HG02571 (cell line): ENCODE measurements around the gene CES2.
A peak's percentile ranks its signal among the peaks of the same experiment; 100 is the strongest.
"Not testable (repeated sequence)": the region's sequence is repeated elsewhere in the genome, so short reads cannot be mapped to it uniquely, and the experiment has no call there.

Source experiments
- ATAC-seq: cut with Tn5 transposase; IDR thresholded peaks from one replicate; pipeline ENCODE4 v1.9.1; 2021; ENCODE audit warnings: mild to moderate bottlenecking, moderate library complexity; ENCODE audit not compliant: unreplicated experiment

CES2 gene

DNA sequence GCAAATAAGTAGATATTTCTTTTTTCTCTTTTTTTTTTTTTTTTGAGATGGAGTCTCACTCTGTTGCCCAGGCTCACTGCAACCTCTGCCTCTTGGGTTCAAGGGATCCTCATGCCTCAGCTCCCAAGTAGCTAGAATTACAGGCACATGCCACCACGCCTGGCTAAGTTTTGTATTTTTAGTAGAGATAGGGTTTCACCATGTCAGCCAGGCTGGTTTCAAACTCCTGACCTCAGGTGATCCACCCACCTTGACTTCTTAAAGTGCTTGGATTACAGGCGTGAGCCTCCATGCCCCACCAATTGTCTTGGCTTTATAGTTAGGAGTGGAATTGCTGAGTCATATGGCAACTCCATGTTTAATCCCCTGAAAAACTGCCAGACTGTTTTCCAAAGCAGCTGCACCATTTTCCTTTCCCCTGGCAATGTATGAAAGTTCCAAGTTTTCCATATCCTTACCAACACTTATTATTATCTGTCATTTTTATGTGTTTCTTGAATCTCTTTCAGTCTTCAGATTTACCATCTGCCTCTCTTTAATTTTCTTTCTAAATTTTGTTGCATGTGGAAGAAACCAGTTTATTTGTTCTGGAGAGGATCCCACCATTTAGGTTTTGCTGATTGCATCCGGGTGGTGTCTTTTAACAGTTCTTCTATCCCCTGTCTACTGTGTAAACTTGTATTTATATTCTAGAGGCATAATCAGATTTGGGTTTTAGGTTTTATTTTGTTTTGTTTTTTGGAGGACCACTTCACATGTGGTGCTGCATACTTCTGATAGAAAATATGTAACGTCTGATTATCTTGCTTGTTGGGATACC, 15.9 kb downstream of the CES2 start:
- ATAC-seq: no peak

DNA sequence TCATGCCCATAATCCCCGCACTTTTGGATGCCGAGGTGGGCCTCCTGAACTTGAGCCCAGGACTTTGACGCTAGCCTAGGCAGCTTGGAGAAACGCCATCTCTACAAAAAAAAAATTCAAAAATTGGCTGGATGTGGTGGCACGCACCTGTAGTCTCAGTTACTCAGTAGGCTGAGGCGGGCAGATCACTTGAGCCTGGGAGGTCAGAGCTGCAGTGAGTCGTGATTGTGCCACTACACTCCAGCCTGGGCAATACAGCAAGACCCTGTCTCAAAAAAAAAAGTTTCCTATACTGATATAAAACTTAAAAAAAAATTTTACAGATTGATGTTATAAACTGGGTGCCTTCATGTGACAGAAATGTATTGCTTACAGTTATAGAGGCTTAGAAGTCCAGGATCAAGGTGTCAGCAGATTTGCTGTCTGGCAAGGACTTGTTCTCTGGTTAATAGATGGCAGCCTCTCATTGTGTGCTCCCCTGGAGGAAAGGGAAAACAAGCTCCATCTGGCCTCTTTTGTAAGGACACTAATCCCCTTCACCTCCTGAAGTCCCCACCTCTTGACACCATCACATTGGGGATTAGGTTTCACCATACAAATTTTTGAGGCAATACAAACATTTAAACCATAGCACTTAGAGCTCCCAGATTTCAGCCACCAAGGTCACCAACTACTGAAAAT, 17.3 kb downstream of the CES2 start:
- no peak for ATAC-seq

DNA sequence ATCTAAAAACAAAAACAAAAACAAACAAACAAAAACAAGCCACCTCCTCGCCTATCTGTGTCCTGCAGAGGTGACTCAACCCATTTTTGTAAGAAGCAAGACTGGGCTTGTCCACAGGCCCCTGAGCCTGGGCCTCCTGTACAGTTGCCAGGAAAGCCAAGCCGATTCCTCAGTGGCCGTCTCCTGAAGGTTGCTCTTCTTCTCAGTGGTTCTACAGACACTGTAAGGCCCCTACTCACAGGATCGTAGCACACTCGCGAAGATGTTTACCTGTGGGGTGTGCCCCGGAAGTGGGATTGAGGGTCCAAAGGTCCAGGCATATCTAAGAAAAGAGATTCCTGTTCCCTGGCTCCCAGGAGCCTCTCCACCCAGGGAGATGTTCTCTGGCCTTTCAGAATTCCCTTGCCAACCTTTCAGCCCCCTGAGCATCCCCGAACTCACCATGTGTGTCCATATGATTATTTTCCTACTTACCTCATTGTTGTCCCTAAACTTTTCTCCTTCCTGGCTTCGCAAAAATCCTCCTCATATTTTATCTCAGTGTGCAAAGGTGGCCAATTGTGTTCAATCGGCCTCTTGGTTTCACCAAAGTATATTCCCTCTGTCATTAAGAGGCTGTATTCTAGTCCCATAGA, 18.3 kb downstream of the CES2 start:
- ATAC-seq: no peak

DNA sequence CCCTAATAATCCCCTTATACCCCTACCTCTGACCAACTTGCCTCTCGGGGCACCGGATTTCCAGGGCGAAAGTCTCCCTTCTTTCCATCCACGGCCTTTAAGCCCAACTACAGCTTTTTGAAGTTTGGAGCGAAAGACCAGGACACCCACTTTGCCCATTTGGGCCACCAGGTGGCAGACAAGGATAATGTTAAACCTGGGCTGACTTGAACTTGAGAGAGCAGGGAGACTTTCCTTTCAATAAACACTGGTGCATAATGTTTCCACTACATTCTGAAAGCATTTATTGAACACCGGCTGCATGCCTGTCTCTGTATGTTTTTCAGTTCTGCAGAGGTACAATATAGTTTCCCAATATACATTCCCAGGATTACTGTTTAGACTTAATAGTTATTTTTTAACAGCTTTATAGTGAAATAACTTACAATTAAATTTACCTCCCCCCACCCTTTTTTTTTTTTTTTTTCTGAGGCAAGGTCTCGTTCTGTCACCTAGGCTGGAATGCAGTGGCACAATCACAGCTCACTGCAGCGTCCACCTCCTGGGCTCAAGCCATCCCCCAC, 18.9 kb downstream of the CES2 start:
- ATAC-seq: no peak

DNA sequence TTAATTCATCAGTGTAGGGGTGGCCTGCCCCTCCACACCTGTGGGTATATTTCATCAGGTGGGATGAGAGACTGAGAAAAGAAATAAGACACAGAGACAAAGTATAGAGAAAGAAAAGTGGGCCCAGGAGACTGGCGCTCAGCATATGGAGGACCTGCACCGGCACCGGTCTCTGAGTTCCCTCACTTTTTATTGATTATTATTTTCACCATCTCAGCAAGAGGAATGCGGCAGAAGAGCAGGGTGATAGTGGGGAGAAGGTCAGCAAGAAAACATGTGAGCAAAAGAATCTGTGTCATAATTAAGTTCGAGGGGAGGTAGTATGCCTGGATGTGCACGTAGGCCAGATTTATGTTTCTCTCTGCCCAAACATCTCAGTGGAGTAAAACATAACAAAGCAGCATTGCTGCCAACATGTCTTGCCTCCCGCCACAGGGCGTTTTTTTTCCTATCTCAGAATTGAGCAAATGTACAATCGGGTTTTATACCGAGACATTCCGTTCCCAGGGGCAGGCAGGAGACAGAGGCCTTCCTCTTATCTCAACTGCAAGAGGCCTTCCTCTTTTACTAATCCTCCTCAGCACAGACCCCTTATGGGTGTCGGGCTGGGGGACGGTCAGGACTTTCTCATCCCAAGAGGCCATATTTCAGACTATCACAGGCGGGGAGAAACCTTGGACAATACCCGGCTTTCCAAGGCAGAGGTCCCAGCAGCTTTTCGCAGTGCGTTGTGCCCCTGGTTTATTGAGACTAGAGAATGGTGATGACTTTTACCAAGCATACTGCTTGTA, 20.2 kb downstream of the CES2 start:
- not testable (repeated sequence) for ATAC-seq

- ATAC-seq: not testable (repeated sequence)
Observed at GRCh38 chr16:66956154-66956457, 20.8 kb downstream of the CES2 start.

GRCh38 chr16:66958857-66959703, 23.8 kb downstream of the CES2 start:
- ATAC-seq: no peak

DNA sequence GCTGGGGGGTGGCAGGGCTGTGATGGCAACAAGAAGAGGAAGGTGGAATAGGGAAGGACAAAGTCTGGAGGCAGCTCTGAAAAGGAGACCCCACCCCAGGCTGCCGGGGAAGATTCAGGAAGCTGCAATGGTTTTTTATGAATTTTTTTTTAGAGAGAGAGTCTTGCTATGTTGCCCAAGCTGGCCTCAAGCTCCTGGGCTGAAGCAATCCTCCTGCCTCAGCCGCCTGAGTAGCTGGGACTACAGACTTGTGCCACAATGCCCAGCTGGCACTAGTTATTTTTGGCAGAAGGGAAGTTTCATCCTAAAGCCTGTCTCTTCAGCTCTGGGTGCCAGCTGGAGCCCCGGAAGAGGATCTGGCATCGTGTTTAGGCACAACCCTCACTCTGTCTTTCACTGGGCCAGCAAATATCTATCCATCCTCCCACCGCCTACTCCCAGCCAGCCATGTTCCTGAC, 24.4 kb downstream of the CES2 start:
- no peak for ATAC-seq

DNA sequence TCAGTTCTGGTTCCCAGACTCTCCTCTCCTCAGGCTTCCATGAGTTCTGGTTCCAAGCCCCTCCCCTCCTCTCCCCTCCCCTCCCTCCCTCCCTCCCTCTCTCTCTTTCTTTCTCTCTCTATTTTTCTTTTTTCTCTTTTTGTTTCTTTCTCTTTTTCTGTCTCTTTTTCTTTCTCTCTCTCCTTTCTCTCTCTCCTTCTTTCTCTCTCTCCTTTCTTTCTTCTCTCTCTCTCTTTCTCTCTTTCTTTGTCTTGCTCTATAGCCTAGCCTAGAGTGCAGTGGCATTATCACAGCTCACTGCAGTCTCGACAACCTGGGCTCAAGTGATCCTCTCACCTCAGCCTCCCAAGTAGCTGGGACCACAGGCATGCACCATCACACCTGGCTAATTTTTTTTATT, 25.0 kb downstream of the CES2 start:
- no peak for ATAC-seq

DNA sequence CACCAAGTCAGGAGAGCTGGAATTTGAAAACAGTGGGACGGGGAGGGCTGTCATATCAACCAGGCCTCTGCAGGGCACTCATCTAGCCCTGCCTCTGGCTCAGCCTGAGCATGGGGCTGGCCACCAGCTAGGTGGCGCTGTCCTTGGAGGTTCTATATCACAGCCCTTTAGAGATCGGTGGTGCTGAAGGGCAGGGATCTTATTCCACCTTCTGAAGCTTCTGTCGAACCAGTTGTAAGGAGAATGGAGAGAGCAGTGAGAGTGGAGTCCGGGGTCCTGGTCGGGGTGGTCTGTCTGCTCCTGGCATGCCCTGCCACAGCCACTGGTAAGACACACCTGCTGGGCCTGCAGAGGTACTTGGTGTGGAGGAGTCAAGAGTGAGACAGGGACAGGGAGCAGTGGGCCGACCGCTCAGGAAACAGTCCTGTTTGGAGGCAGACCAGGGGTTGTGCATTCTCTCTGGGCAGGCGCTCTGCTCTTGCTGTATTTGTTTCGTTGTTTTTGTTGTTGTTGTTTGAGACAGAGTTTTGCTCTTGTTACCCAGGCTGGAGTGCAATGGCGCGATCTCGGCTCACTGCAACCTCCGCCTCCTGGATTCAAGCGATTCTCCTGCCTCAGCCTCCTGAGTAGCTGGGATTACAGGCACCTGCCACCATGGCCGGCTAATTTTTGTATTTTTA, 25.9 kb downstream of the CES2 start, which contains the start of gene CES3:
Gene CES3 (plus strand): TSS at position 202 of the 680 bp plus-strand sequence. CDS start 42 bp downstream, at position 244.
- peak; percentile 60 for ATAC-seq

- ATAC-seq: no peak
Observed at GRCh38 chr16:66961914-66962313, 26.6 kb downstream of the CES2 start.

DNA sequence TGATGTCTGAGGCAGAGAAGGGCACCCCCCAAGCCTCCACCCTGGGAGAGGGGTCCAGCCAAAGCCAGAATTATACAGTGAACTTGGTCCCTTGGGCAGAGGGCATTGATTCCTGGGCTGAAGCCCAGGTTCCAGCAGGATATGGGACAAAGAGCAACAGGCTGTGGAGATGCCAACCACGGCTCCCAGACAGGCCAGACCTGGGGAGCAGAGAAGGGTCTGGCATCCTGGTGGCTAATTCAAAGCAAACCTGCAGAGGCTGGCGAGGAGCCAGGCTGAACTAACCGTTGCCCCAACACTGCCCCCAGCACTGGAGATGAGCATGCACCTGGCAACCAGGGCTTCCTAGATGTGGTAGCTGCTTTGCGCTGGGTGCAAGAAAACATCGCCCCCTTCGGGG, 28.7 kb downstream of the CES2 start:
- no peak for ATAC-seq

GRCh38 chr16:66968847-66969246, 33.5 kb downstream of the CES2 start:
- no peak for ATAC-seq

- ATAC-seq: no peak
Observed at GRCh38 chr16:66970775-66971720, 35.7 kb downstream of the CES2 start.

GRCh38 chr16:66972983-66973382, 37.7 kb downstream of the CES2 start:
- no peak for ATAC-seq

DNA sequence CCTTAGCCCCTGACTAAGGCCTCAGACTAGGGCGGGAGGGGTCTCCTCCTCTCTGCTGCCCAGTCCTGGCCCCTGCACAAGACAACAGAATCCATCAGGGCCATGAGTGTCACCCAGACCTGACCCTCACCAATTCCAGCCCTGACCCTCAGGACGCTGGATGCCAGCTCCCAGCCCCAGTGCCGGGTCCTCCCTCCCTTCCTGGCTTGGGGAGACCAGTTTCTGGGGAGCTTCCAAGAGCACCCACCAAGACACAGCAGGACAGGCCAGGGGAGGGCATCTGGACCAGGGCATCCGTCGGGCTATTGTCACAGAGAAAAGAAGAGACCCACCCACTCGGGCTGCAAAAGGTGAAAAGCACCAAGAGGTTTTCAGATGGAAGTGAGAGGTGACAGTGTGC, 38.4 kb downstream of the CES2 start:
- ATAC-seq: no peak

DNA sequence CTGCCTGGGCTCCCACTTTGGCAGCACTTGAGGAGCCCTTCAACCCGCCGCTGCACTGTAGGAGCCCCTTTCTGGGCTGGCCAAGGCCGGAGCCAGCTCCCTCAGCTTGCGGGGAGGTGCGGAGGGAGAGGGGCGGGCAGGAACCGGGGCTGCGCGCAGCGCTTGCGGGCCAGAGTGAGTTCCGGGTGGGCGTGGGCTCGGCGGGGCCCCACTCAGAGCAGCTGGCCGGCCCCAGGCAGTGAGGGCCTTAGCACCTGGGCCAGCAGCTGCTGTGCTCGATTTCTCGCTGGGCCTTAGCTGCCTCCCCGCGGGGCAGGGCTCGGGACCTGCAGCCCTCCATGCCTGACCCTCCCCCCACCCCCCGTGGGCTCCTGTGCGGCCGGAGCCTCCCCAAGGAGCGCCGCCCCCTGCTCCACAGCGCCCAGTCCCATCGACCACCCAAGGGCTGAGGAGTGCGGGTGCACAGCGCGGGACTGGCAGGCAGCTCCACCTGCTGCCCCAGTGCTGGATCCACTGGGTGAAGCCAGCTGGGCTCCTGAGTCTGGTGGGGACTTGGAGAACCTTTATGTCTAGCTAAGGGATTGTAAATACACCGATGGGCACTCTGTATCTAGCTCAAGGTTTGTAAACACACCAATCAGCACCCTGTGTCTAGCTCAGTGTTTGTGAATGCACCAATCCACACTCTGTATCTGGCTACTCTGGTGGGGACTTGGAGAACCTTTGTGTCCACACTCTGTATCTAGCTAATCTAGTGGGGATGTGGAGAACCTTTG, 39.0 kb downstream of the CES2 start:
- ATAC-seq: not testable (repeated sequence)

DNA sequence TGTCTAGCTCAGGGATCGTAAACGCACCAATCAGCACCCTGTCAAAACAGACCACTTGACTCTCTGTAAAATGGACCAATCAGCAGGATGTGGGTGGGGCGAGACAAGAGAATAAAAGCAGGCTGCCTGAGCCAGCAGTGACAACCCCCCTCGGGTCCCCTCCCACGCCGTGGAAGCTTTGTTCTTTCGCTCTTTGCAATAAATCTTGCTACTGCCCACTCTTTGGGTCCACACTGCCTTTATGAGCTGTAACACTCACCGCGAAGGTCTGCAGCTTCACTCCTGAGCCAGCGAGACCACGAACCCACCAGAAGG, 39.6 kb downstream of the CES2 start:
- not testable (repeated sequence) for ATAC-seq
